Endothelial cell of umbilical vein (primary cell): ENCODE results near the gene GSKIP. TPM values are rescaled to one million over a fixed set of nuclear protein-coding genes. Genes with fewer than 3 reads are reported as not detected.

Experiments
- BruUV-seq: library from RNA; stranded (reverse); fragments of 400-500 nt; replicated peaks from 2 replicates; lab custom pipeline; 2021; lab: Mats Ljungman, UMichigan
- CTCF ChIA-PET: fragments of 300-600, 350-600 bp; sonication (Branson Sonifier 250); formaldehyde crosslinking; loops from one replicate; lab custom pipeline; 2021; ENCODE audit warnings: antibody characterized with exemption, inconsistent platforms; lab: Charles Lee
- POLR2A ChIA-PET: fragments of 300-600, 350-600 bp; sonication (Branson Sonifier 250); formaldehyde crosslinking; loops from one replicate; lab custom pipeline; 2021; ENCODE audit warnings: antibody characterized with exemption, inconsistent platforms; lab: Charles Lee
- DNase-seq: peaks from one replicate; pipeline ENCODE4 v3.0.0-alpha.2; 2011; ENCODE audit warnings: low read depth, low spot score
- FAIRE-seq: peaks from 2 replicates; lab custom pipeline; 2011; peaks lifted over from hg19 to GRCh38; lab: Jason Lieb, UNC
- H2AFZ ChIP-seq: 2 replicates; pipeline ENCODE4 v1.6.0; 2012; ENCODE audit warnings: low read depth, low read length, control low read depth, inconsistent platforms
- H3K27ac ChIP-seq: 2 replicates; pipeline ENCODE4 v1.5.1; 2011; ENCODE audit warnings: low read depth, mild to moderate bottlenecking, control low read depth, low read length, moderate library complexity; ENCODE audit not compliant: insufficient read depth
- H3K27me3 ChIP-seq, 2 experiments: 2 replicates each; pipeline versions ENCODE4 v1.6.0 to v1.6.1; 2011; ENCODE audit warnings: low read length in 2 of 2, mixed read lengths in 1 of 2; ENCODE audit not compliant: control insufficient read depth in 2 of 2, insufficient read depth in 2 of 2
- H3K36me3 ChIP-seq, 2 experiments: 2 replicates in 1 of 2; 3 replicates in 1 of 2; pipeline ENCODE4 v1.5.1; 2011; ENCODE audit warnings: low read length in 2 of 2, mild to moderate bottlenecking in 1 of 2, moderate library complexity in 1 of 2; ENCODE audit not compliant: control insufficient read depth in 2 of 2, insufficient read depth in 2 of 2; ENCODE audit errors: extremely low read depth in 1 of 2
- H3K4me1 ChIP-seq: 3 replicates; pipeline ENCODE4 v1.5.1; 2011; ENCODE audit warnings: mild to moderate bottlenecking, low read length; ENCODE audit not compliant: control insufficient read depth, insufficient read depth; ENCODE audit errors: extremely low read depth
- H3K4me2 ChIP-seq: 2 replicates; pipeline ENCODE4 v1.6.1; 2011; ENCODE audit warnings: low read length, control low read depth, mixed read lengths; ENCODE audit not compliant: insufficient read depth
- H3K4me3 ChIP-seq, 3 experiments: fragments of 200-600 bp in 1 of 3; sonication (generic), shearing (Covaris generic) in 1 of 3; replicated peaks in 1 of 3; 2 replicates each; pipeline ENCODE4 v1.5.1; 2011 to 2016; ENCODE audit warnings: control low read depth in 3 of 3, low read length in 3 of 3, mild to moderate bottlenecking in 2 of 3, inconsistent platforms in 1 of 3, low read depth in 1 of 3, moderate library complexity in 1 of 3; ENCODE audit not compliant: insufficient read depth in 1 of 3
- H3K79me2 ChIP-seq: 2 replicates; pipeline ENCODE4 v1.6.0; 2012; ENCODE audit warnings: low read length, inconsistent platforms; ENCODE audit not compliant: control insufficient read depth, insufficient read depth
- H3K9ac ChIP-seq: replicated peaks from 2 replicates; pipeline ENCODE3; 2011; ENCODE audit warnings: low read length, control low read depth; ENCODE audit not compliant: insufficient read depth; ENCODE audit errors: extremely low read depth
- H3K9me1 ChIP-seq: replicated peaks from 3 replicates; pipeline ENCODE4 v1.6.0; 2011; ENCODE audit warnings: mild to moderate bottlenecking, low read length; ENCODE audit not compliant: control insufficient read depth, insufficient read depth; ENCODE audit errors: extremely low read depth
- H3K9me3 ChIP-seq: replicated peaks from 2 replicates; pipeline ENCODE4 v1.5.1; 2012; ENCODE audit warnings: low read length, inconsistent platforms; ENCODE audit not compliant: control insufficient read depth, insufficient read depth
- H4K20me1 ChIP-seq: replicated peaks from 2 replicates; pipeline ENCODE3; 2011; ENCODE audit warnings: mild to moderate bottlenecking, low read length; ENCODE audit not compliant: control insufficient read depth, insufficient read depth; ENCODE audit errors: extremely low read depth
- EZH2 ChIP-seq: IDR thresholded peaks from 2 replicates; pipeline ENCODE4 v1.6.1; 2012; ENCODE audit warnings: borderline replicate concordance, low read depth, mild to moderate bottlenecking, moderate library complexity, low read length, inconsistent platforms; ENCODE audit not compliant: severe bottlenecking
- FOS ChIP-seq: IDR thresholded peaks from 2 replicates; pipeline ENCODE4 v1.6.1; 2011; ENCODE audit warnings: mild to moderate bottlenecking, low read length, moderate library complexity, borderline replicate concordance; ENCODE audit not compliant: insufficient read depth
- GATA2 ChIP-seq: IDR thresholded peaks from 2 replicates; pipeline ENCODE4 v1.7.0; 2011; ENCODE audit warnings: low read depth, mild to moderate bottlenecking, moderate library complexity, mixed read lengths, low read length; ENCODE audit not compliant: insufficient read length, insufficient read depth
- JUN ChIP-seq: IDR thresholded peaks from 2 replicates; pipeline ENCODE4 v1.6.1; 2011; ENCODE audit warnings: borderline replicate concordance, low read depth; ENCODE audit not compliant: insufficient read length, insufficient read depth
- MYC ChIP-seq: IDR thresholded peaks from one replicate; pipeline ENCODE4 v1.6.1; 2011; ENCODE audit warnings: mild to moderate bottlenecking, low read depth, low read length
- POLR2A ChIP-seq: IDR thresholded peaks from 2 replicates; pipeline ENCODE4 v1.6.1; 2012; ENCODE audit warnings: low read depth, mild to moderate bottlenecking, control low read depth, low read length
- POLR2AphosphoS5 ChIP-seq: IDR thresholded peaks from 2 replicates; pipeline ENCODE4 v1.6.1; 2012; ENCODE audit warnings: low read depth, mild to moderate bottlenecking, control low read depth, low read length, moderate library complexity; ENCODE audit not compliant: insufficient read depth
- dilution Hi-C: fragments of 300-500 bp; cut with MboI; formaldehyde crosslinking; loops from one replicate; pipeline ENCODE4 v1.15.0; 2019; ENCODE audit warnings: low sequenced_read_pairs; ENCODE audit not compliant: extremely low pct_ligation_motif_present
- intact Hi-C: fragments of 100-400 bp; cut with micrococcal nuclease; formaldehyde crosslinking; loops from one replicate; pipeline ENCODE4 v1.10.0; 2022
- polyA plus RNA-seq, 4 experiments: library from polyadenylated mRNA; depleted of rRNA in 3 of 4; stranded (reverse) in 3 of 4; unstranded in 1 of 4; fragments of >200 nt; gene quantifications; 2 replicates each; pipeline versions ENCODE4 v1.2.1 to v1.2.3, GENCODE V29; 2011 to 2012; ENCODE audit warnings: missing spikeins in 1 of 4
- total RNA-seq: library from RNA; stranded (reverse); gene quantifications from 2 replicates; pipeline ENCODE4 v1.2.3, GENCODE V29; 2021
- TF ChIP-seq, protein P1 (sequence below), 2 donors: IDR thresholded peaks; 1 replicate in 1 of 2; 2 replicates in 1 of 2; pipeline ENCODE4 v1.5.1; 2011; ENCODE audit warnings: low read length in 2 of 2, mild to moderate bottlenecking in 2 of 2, moderate library complexity in 2 of 2, control low read depth in 1 of 2, inconsistent platforms in 1 of 2, low read depth in 1 of 2; ENCODE audit not compliant: insufficient read depth in 1 of 2; ENCODE audit errors: extremely low read depth in 1 of 2

The GSKIP gene
- total and polyA plus RNA-seq, 2 donors (not counting 3 experiments of a cell fraction or from before 2014, with no cell fraction given) = 9.2 to 15.9 TPM

DNA sequence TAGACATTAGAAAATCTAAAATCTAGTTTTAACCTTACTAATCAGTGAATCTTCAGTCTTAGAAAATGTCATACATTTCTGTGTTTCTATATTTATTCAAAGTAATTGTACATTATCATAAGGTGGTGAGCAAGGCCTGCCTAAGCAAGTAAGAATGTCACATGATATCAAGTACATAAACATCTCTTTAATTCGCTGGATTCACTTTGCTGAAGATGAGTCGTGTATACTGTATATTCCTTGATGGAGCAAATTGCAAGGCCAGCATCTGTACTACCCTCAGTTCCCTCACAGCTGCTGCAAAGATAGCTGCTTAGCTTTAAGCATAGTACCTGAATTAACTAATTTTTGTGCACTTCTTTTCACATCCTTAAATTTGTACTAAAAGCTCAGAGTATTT lies 20.1 kb downstream of the GSKIP start:
- no TSS peak for BruUV-seq
- H2AFZ ChIP-seq = no peak overlapping the region
- H3K9me3 ChIP-seq = no peaks in the 10 kb centered on the region
- no peaks in the 10 kb centered on the region for H3K79me2 ChIP-seq
- no peak for FAIRE-seq
- no peaks in the 10 kb centered on the region for H3K27me3 ChIP-seq
- no peak overlapping the region for H3K4me3 ChIP-seq
- intact Hi-C loops = no loop called here
- H3K36me3 ChIP-seq = peaks cover 1 to 11% of the 10 kb centered on the region in 2 experiments
- no peak overlapping the region for H3K27ac ChIP-seq
- no peak for DNase-seq
- no peak overlapping the region for H3K4me2 ChIP-seq
- no peak for TF ChIP-seq POLR2A
- TF ChIP-seq GATA2 = no peak
- TF ChIP-seq FOS = no peak
- TF ChIP-seq, protein P1, sequence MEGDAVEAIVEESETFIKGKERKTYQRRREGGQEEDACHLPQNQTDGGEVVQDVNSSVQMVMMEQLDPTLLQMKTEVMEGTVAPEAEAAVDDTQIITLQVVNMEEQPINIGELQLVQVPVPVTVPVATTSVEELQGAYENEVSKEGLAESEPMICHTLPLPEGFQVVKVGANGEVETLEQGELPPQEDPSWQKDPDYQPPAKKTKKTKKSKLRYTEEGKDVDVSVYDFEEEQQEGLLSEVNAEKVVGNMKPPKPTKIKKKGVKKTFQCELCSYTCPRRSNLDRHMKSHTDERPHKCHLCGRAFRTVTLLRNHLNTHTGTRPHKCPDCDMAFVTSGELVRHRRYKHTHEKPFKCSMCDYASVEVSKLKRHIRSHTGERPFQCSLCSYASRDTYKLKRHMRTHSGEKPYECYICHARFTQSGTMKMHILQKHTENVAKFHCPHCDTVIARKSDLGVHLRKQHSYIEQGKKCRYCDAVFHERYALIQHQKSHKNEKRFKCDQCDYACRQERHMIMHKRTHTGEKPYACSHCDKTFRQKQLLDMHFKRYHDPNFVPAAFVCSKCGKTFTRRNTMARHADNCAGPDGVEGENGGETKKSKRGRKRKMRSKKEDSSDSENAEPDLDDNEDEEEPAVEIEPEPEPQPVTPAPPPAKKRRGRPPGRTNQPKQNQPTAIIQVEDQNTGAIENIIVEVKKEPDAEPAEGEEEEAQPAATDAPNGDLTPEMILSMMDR (IDR thresholded peaks at IDR 0.05; ENCODE audit: extremely low read depth in 1 of 2, insufficient read depth in 1 of 2, low read depth in 1 of 2, low read length in 2 of 2) = no peak
- TF ChIP-seq MYC = no peak
- POLR2A ChIA-PET = no interaction called here
- H3K9ac ChIP-seq = no peak overlapping the region
- no peaks in the 10 kb centered on the region for H4K20me1 ChIP-seq
- dilution Hi-C loops = no loop called here
- no peaks in the 10 kb centered on the region for H3K4me1 ChIP-seq
- H3K9me1 ChIP-seq = no peaks in the 10 kb centered on the region
- CTCF ChIA-PET = no interaction called here

DNA sequence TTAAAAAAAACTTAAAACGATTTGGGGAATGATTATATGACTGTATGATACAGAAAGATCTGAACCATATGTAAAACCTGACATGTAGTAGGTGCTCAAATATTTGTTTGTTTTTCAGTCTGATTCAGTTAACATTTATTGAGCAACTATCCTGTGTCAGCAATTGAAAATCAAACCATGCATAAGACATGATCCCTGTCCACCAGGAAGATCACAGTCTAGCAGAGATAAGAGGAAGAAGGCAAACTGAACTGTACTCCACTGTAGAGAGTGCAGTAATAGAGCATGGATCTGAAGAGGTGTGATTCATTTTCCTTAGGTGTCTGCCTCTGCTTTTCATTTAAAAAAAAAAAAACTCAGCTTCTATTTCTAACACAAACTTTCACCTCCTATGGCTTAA lies 20.7 kb downstream of the GSKIP start:
- DNase-seq = no peak
- no TSS peak for BruUV-seq
- Histone ChIP-seq H3K27me3 (no peaks in the 10 kb centered on the region), H3K36me3 (peaks cover 1 to 11% of the 10 kb centered on the region in 2 experiments), H3K4me1 (no peaks in the 10 kb centered on the region), H3K79me2 (no peaks in the 10 kb centered on the region), H3K4me2 (no peak overlapping the region), H3K9ac (no peak overlapping the region), H3K27ac (no peak overlapping the region), H3K9me1 (no peaks in the 10 kb centered on the region), H3K4me3 (no peak overlapping the region), H2AFZ (no peak overlapping the region), H4K20me1 (no peaks in the 10 kb centered on the region), H3K9me3 (no peaks in the 10 kb centered on the region)
- ChIA-PET CTCF (no interaction called here), POLR2A (no interaction called here)
- intact Hi-C loops = no loop called here
- dilution Hi-C loops = no loop called here
- TF ChIP-seq FOS = no peak
- no peak for TF ChIP-seq POLR2AphosphoS5
- no peak for TF ChIP-seq JUN
- TF ChIP-seq POLR2A = no peak
- no peak for TF ChIP-seq EZH2
- TF ChIP-seq, protein P1 (IDR thresholded peaks at IDR 0.05; ENCODE audit: extremely low read depth in 1 of 2, insufficient read depth in 1 of 2, low read depth in 1 of 2, low read length in 2 of 2) = no peak
- no peak for TF ChIP-seq MYC
- FAIRE-seq = no peak
